ENCODE measurements around the gene CDKN1B. TPM values are rescaled to one million over a fixed set of nuclear protein-coding genes. Genes with fewer than 3 reads are reported as not detected.

Gene CDKN1B
- total and polyA plus RNA-seq, 2 of the 4 experiments (the other 2 are of a cell fraction) = 13.9 to 17.4 TPM

GRCh38 chr12:12722435-12723148, 5.4 kb downstream of the CDKN1B start:
- peak overlapping the region; percentile 25; the same call in 1 of the 2 replicates for H3K27ac ChIP-seq (ENCODE audit: insufficient read depth, low read length)
- in situ Hi-C loops (cut with MboI; ENCODE audit: low sequenced_read_pairs) = loop anchor here (25.0 kb wide), 1 partner anchor 1010 kb away; no protein-coding TSS in a partner anchor
- TF ChIP-seq RFX5 (IDR thresholded peaks at IDR 0.05; ENCODE audit: low read depth, low read length) (no peak), MAZ (IDR thresholded peaks at IDR 0.05; ENCODE audit: borderline replicate concordance, low read depth, low read length) (no peak), CEBPB (IDR thresholded peaks at IDR 0.05; ENCODE audit: low read depth, low read length) (no peak), USF2 (IDR thresholded peaks at IDR 0.05; ENCODE audit: low read depth, low read length) (no peak), CTCF (conservative IDR thresholded peaks at IDR 0.05; ENCODE audit: low read depth, low read length) (no peak), RAD21 (IDR thresholded peaks at IDR 0.05; ENCODE audit: low read length) (no peak), POLR2A (IDR thresholded peaks at IDR 0.05; ENCODE audit: low read depth, low read length) (no peak), ELK1 (IDR thresholded peaks at IDR 0.05; ENCODE audit: borderline replicate concordance, low read depth, low read length) (no peak), CHD1 (IDR thresholded peaks at IDR 0.05; ENCODE audit: low read depth, low read length) (no peak), MAFK (IDR thresholded peaks at IDR 0.05; ENCODE audit: low read depth, low read length) (no peak), BHLHE40 (IDR thresholded peaks at IDR 0.05; ENCODE audit: low read depth, low read length) (no peak), RCOR1 (IDR thresholded peaks at IDR 0.05; ENCODE audit: insufficient replicate concordance, low read length) (no peak), FOS (IDR thresholded peaks at IDR 0.05; ENCODE audit: low read depth, low read length) (no peak), MXI1 (IDR thresholded peaks at IDR 0.05; ENCODE audit: borderline replicate concordance, low read depth, low read length) (no peak)

More at GRCh38 chr12:12722435-12723148, 5.4 kb downstream of the CDKN1B start:
- H2AK9ac ChIP-seq (replicated peaks; ENCODE audit: low read depth, low read length, poor library complexity) = no peak overlapping the region
- peaks cover 24% of the 10 kb centered on the region; the same call in 1 of the 2 replicates for H4K20me1 ChIP-seq (ENCODE audit: insufficient read depth, low read length)
- H3K56ac ChIP-seq (ENCODE audit: extremely low read depth, insufficient read depth, low read length) = peak overlapping the region; percentile 63; the same call in 1 of the 2 replicates
- H2BK120ac ChIP-seq (ENCODE audit: low read depth, low read length) = no peak overlapping the region
- H3K4ac ChIP-seq (ENCODE audit: low read depth, low read length) = peak overlapping the region; percentile 32; the same call in 1 of the 2 replicates
- no peaks in the 10 kb centered on the region for H3K27me3 ChIP-seq (ENCODE audit: control insufficient read depth, insufficient read depth, low read length)
- H3K23ac ChIP-seq (ENCODE audit: low read depth, low read length) = 0 out of 2 replicates have a peak overlapping the region, but pooled peaks have one; percentile 64
- H4K91ac ChIP-seq (ENCODE audit: insufficient read depth, low read depth, low read length) = no peak overlapping the region
- CTCF ChIA-PET = interaction anchor here (0.7 kb wide), 1 partner anchor 10 kb away, joined by 3 read pairs; no protein-coding TSS in a partner anchor
- no peak overlapping the region; a peak in 1 of 4 replicates for H4K8ac ChIP-seq (ENCODE audit: low read depth in 2 of 2, low read length in 2 of 2)
- H4K5ac ChIP-seq (ENCODE audit: low read depth, low read length) = no peak overlapping the region
- H3K18ac ChIP-seq (ENCODE audit: low read depth, low read length) = no peak overlapping the region
- H3K79me1 ChIP-seq (ENCODE audit: low read depth in 1 of 2, low read length in 2 of 2) = peaks cover 0 to 14% of the 10 kb centered on the region in 2 experiments; a peak in 3 of 4 replicates
- peak overlapping the region; percentile 99 for H2BK5ac ChIP-seq (ENCODE audit: low read depth, low read length, poor library complexity, severe bottlenecking)
- BruUV-seq (replicated peaks) = no TSS peak
- ATAC-seq (ENCODE audit: low read depth) = no peak
- dilution Hi-C loops (cut with HindIII; ENCODE audit: low sequenced_read_pairs, unreplicated experiment) (no loop called here), intact Hi-C loops (cut with micrococcal nuclease) (loop anchor here (5.0 to 10.0 kb wide), 3 partner anchors 270 to 1442 kb away; partner anchors contain the start of gene EMP1)
- WGBS, 2 experiments (ENCODE audit: extremely low coverage in 2 of 2, insufficient read length in 1 of 2) = no CpG with 5 or more reads among the region's 3 CpGs
- H3K9me1 ChIP-seq (ENCODE audit: insufficient read depth, low read length) = no peaks in the 10 kb centered on the region
- H3K9ac ChIP-seq (ENCODE audit: low read depth, low read length) = peak overlapping the region; percentile 96; the same call in 1 of the 2 replicates
- no peak overlapping the region for H2BK20ac ChIP-seq (ENCODE audit: low read depth, low read length)
- no peak overlapping the region for H2AFZ ChIP-seq (replicated peaks; ENCODE audit: low read length, poor library complexity)
- no peaks in the 10 kb centered on the region for H3K9me3 ChIP-seq (ENCODE audit: control insufficient read depth, insufficient read depth, low read length)
- H2AK5ac ChIP-seq (ENCODE audit: low read depth, low read length) = no peak overlapping the region
- peak overlapping the region; percentile 99 for H3K4me2 ChIP-seq (ENCODE audit: low read depth, low read length)
- no peak overlapping the region for H2BK15ac ChIP-seq (ENCODE audit: low read depth, low read length)
- peaks cover 20% of the 10 kb centered on the region for H3K36me3 ChIP-seq (ENCODE audit: control insufficient read depth, insufficient read depth, low read length)
- H3K14ac ChIP-seq (replicated peaks; ENCODE audit: low read depth, low read length) = peak overlapping the region; percentile 68; the same call in 1 of the 2 replicates
- DNase-seq = peak; percentile 53
- no peaks in the 10 kb centered on the region; the same call in 1 of the 2 replicates for H3K4me1 ChIP-seq (ENCODE audit: control insufficient read depth, insufficient read depth, low read length)
- peak overlapping the region; percentile 32 for H3K4me3 ChIP-seq (ENCODE audit: insufficient read depth, low read depth, low read length)
- POLR2A ChIA-PET (ENCODE audit: unreplicated experiment) = no interaction called here
